Measurements from ENCODE around the gene GCH1.

- TF ChIP-seq CTCF (IDR thresholded peaks at IDR 0.05 in 2 of 3, conservative IDR thresholded peaks at IDR 0.05 in 1 of 3; ENCODE audit: borderline replicate concordance in 1 of 3, insufficient read depth in 1 of 3, low read depth in 2 of 3, low read length in 2 of 3): no peak
- TF ChIP-seq ATF3 (IDR thresholded peaks at IDR 0.05): no peak
- no peak for TF ChIP-seq ZNF274 (IDR thresholded peaks at IDR 0.05; ENCODE audit: low read depth, low read length)
- no peak for TF ChIP-seq SRF (IDR thresholded peaks at IDR 0.05; ENCODE audit: low read depth)
- TF ChIP-seq POLR2AphosphoS5 (IDR thresholded peaks at IDR 0.05; ENCODE audit: low read depth, low read length): no peak
- no peak for TF ChIP-seq EZH2 (IDR thresholded peaks at IDR 0.05)
- no peak for TF ChIP-seq RAD21 (IDR thresholded peaks at IDR 0.05; ENCODE audit: low read depth)
Observed at GRCh38 chr14:54823757-54824549, 78.7 kb downstream of the GCH1 start.
